A549 (cell line): ENCODE measurements around the gene LMX1B. TPM values are rescaled to one million over a fixed set of nuclear protein-coding genes. Genes with fewer than 3 reads are reported as not detected.

Source experiments
- ATAC-seq, 2 experiments: fragments of 200-7000 bp in 1 of 2; fragments of >200 bp in 1 of 2; cut with Nextera tagmentation in 1 of 2; cut with Tn5 transposase in 1 of 2; 3 replicates each; pipeline versions ENCODE4 v1.8.0 to v1.9.1; 2018 to 2020; ENCODE audit warnings: mild to moderate bottlenecking in 1 of 2, moderate library complexity in 1 of 2
- CTCF ChIA-PET: fragments of 300-600 bp; sonication (Branson Sonifier 250); formaldehyde crosslinking; extraction: SDS; loops from one replicate; lab custom pipeline; 2021; ENCODE audit warnings: antibody characterized with exemption, inconsistent platforms; lab: Yijun Ruan, JAX
- POLR2A ChIA-PET: fragments of 350-600 bp; formaldehyde crosslinking; extraction: SDS; loops from one replicate; lab custom pipeline; 2021; ENCODE audit warnings: antibody characterized with exemption, inconsistent platforms; lab: Yijun Ruan, JAX
- DNase-seq, 2 experiments: peaks; one replicate each; pipeline versions ENCODE4 v3.0.0 to v3.0.0-alpha.2; 2011 to 2016; ENCODE audit warnings: low read depth in 1 of 2, low spot score in 1 of 2
- FAIRE-seq: peaks from 2 replicates; lab custom pipeline; 2011; peaks lifted over from hg19 to GRCh38; lab: Jason Lieb, UNC
- H3K27ac ChIP-seq, 2 experiments: fragments of >200 bp; sonication (Bioruptor Twin); formaldehyde crosslinking; 3 replicates each; pipeline ENCODE4 v1.5.1; 2016 to 2017
- H3K4me1 ChIP-seq: fragments of >200 bp; sonication (Bioruptor Twin); formaldehyde crosslinking; 3 replicates; pipeline ENCODE4 v1.6.1; 2016
- H3K4me2 ChIP-seq: fragments of >200 bp; sonication (Bioruptor Twin); formaldehyde crosslinking; 3 replicates; pipeline ENCODE4 v1.6.1; 2016
- H3K4me3 ChIP-seq: fragments of >200 bp; sonication (Bioruptor Twin); formaldehyde crosslinking; 3 replicates; pipeline ENCODE4 v1.5.1; 2016
- H3K9me3 ChIP-seq: fragments of >200 bp; sonication (Bioruptor Twin); formaldehyde crosslinking; 3 replicates; pipeline ENCODE4 v1.6.1; 2016
- CBX2 ChIP-seq: fragments of 200-600 bp; sonication (generic); IDR thresholded peaks from 2 replicates; pipeline ENCODE4 v1.6.1; 2016; ENCODE audit warnings: low read depth, mild to moderate bottlenecking, borderline replicate concordance
- CHD2 ChIP-seq: fragments of 150-350 bp; IDR thresholded peaks from 2 replicates; pipeline ENCODE4 v1.6.1; 2014; ENCODE audit warnings: low read length; ENCODE audit not compliant: partially characterized antibody
- EHF ChIP-seq: fragments of 250-450 bp; sonication (Bioruptor Pico); IDR thresholded peaks from 2 replicates; pipeline ENCODE4 v1.5.0; 2020; ENCODE audit warnings: mild to moderate bottlenecking
- EP300 ChIP-seq, 2 experiments: fragments of >200 bp; sonication (Bioruptor Twin); formaldehyde crosslinking; IDR thresholded peaks; 2 replicates in 1 of 2; 3 replicates in 1 of 2; pipeline ENCODE4 v1.6.1; 2016 to 2017
- ESRRA ChIP-seq: fragments of 150-350 bp; IDR thresholded peaks from 2 replicates; pipeline ENCODE4 v1.6.1; 2014; ENCODE audit warnings: mild to moderate bottlenecking, low read length, borderline replicate concordance
- HEYL ChIP-seq: fragments of 250-450 bp; sonication (Bioruptor Pico); IDR thresholded peaks from 2 replicates; pipeline ENCODE4 v1.8.0; 2021; ENCODE audit warnings: mild to moderate bottlenecking, moderate library complexity
- HOXB13 ChIP-seq: fragments of 250-450 bp; sonication (Bioruptor Pico); IDR thresholded peaks from 2 replicates; pipeline ENCODE4 v1.5.0; 2020; ENCODE audit warnings: low read depth, mild to moderate bottlenecking, moderate library complexity
- KDM1A ChIP-seq: fragments of 200-600 bp; sonication (generic); IDR thresholded peaks from 2 replicates; pipeline ENCODE4 v1.6.1; 2016; ENCODE audit warnings: low read depth, mild to moderate bottlenecking
- MYC ChIP-seq: IDR thresholded peaks from 2 replicates; pipeline ENCODE4 v1.6.1; 2012; ENCODE audit warnings: mild to moderate bottlenecking, inconsistent platforms, low read length, improper control_type of control experiment, borderline replicate concordance
- POLR2A ChIP-seq: IDR thresholded peaks from 2 replicates; pipeline ENCODE4 v1.6.1; 2012; ENCODE audit warnings: mild to moderate bottlenecking, low read length
- RARB ChIP-seq: fragments of 250-450 bp; sonication (Bioruptor Pico); IDR thresholded peaks from 2 replicates; pipeline ENCODE4 v1.8.0; 2021; ENCODE audit warnings: mild to moderate bottlenecking, moderate library complexity
- RCOR1 ChIP-seq: fragments of 150-350 bp; IDR thresholded peaks from 2 replicates; pipeline ENCODE4 v1.6.1; 2014; ENCODE audit warnings: antibody characterized with exemption, low read length, low read depth
- RNF2 ChIP-seq: fragments of 200-600 bp; sonication (generic); IDR thresholded peaks from 2 replicates; pipeline ENCODE4 v1.6.1; 2016; ENCODE audit warnings: low read depth, mild to moderate bottlenecking, antibody characterized with exemption, moderate library complexity, borderline replicate concordance
- TP53 ChIP-seq: fragments of 250-450 bp; sonication (Bioruptor Pico); IDR thresholded peaks from 2 replicates; pipeline ENCODE4 v1.5.0; 2021; ENCODE audit warnings: mild to moderate bottlenecking, moderate library complexity
- WGBS: methylation state at CpG from one replicate; pipeline ENCODE4 v1.1.6; 2017; ENCODE audit errors: missing lambda C conversion rate; 5-methylcytosine and 5-hydroxymethylcytosine counted together
- polyA plus RNA-seq, 4 experiments: library from polyadenylated mRNA; depleted of rRNA in 3 of 4; stranded (reverse); fragments of >200 nt; fragmentation: RNase III in 1 of 4; extraction: RNeasy Plus Mini Kit Qiagen cat#74134 plus additional on column Dnase treatment in 1 of 4; gene quantifications; 2 replicates in 3 of 4; 3 replicates in 1 of 4; pipeline ENCODE4 v1.2.3, GENCODE V29; 2011 to 2017
- TF ChIP-seq, protein P1 (sequence below): fragments of 450-650 bp; IDR thresholded peaks from 2 replicates; pipeline ENCODE4 v1.6.1; 2014; ENCODE audit warnings: antibody characterized with exemption
- TF ChIP-seq, protein P2 (sequence below): IDR thresholded peaks from 2 replicates; pipeline ENCODE4 v1.6.1; 2012; ENCODE audit warnings: low read depth, borderline replicate concordance
- TF ChIP-seq, protein P3 (sequence below): fragments of 200-600 bp; sonication (generic); IDR thresholded peaks from 2 replicates; pipeline ENCODE4 v1.6.1; 2016; ENCODE audit warnings: antibody characterized with exemption, mild to moderate bottlenecking, moderate library complexity
- TF ChIP-seq, protein P4 (sequence below): fragments of 250-450 bp; sonication (Bioruptor Pico); IDR thresholded peaks from 2 replicates; pipeline ENCODE4 v1.5.0; 2020; ENCODE audit warnings: low read depth, mild to moderate bottlenecking, moderate library complexity

The LMX1B gene
- polyA plus RNA-seq, 2 of the 4 experiments (the other 2 are of a cell fraction), result 0.41 to 0.56 TPM

DNA sequence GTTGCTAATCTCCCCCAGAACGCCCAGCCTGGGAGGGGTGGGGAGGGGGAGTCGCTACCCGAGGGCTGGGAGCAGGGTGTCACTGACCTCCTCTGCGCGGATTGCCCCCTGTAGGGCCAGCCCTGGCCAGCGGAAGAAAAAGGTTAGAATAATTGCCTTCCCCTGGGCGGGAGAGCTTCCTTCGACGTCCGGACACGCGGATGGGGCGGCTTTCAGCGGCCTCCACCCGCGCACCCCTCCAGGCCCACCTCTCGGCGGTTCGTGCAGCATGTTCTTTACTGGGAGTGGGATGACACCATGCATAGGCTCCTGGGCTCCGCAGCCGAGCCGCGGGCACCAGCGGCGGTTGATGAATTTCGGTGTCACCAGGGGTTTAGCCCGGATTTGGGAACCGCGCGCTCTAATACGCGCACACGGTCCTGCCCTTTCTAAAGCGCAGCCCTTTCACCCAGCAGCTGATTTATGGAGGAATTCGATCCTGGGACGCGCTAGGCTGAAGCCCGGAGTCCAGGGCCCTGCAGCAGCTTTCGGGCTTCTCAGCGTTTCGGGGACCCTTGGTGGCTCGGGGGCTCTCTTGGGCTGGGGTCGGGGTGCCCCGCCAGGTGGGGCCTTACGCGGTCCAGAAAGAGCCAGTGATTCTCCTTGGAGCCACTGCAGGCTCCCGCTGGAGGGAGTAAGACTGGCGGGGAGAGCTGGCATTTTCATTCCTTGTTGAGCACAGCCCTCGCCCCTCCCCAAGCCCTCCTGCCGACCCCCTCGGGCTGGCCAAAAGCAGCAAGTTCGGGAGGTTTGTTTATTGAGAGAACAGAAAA, 10.1 kb downstream of the LMX1B start:
- H3K4me3 ChIP-seq, result no peak overlapping the region
- no peak for FAIRE-seq
- WGBS, result 85% methylated on average over 41 of the region's 52 CpGs
- CTCF ChIA-PET, result interaction anchor here (1.3 to 2.1 kb wide), 2 partner anchors 13 to 66 kb away, joined by 4 to 7 read pairs; no protein-coding TSS in a partner anchor
- no peak for TF ChIP-seq KDM1A
- H3K9me3 ChIP-seq, result no peaks in the 10 kb centered on the region
- POLR2A ChIA-PET, result no interaction called here
- no peak for DNase-seq
- ATAC-seq, result no peak
- peaks cover 2% of the 10 kb centered on the region; the same call in 1 of the 3 replicates for H3K4me1 ChIP-seq
- H3K27ac ChIP-seq, result no peak overlapping the region
- H3K4me2 ChIP-seq, result no peak overlapping the region

DNA sequence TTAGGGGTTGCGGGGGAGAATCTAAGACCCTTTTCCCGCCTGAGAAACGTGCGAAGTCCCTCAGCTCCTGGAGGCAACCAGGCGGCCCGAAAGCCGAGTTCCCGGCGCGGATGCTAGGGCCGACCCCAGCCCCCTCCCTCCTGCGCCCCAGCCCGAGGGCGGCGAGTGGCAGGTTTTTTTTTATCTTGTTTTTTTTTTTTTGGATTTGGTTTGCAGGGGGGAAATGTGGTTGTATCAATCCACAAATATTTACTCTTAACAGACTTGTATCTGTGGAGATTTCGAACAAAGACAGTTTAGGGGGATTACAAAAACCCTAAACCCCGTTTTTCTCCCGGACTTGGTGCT, 10.7 kb downstream of the LMX1B start:
- Histone ChIP-seq H3K4me3 (no peak overlapping the region), H3K4me2 (no peak overlapping the region), H3K27ac (no peak overlapping the region), H3K9me3 (no peaks in the 10 kb centered on the region), H3K4me1 (peaks cover 2% of the 10 kb centered on the region; the same call in 1 of the 3 replicates)
- ATAC-seq (no peak), FAIRE-seq (no peak), DNase-seq (no peak)
- 63% methylated on average over 18 of the region's 18 CpGs for WGBS
- ChIA-PET POLR2A (no interaction called here), CTCF (interaction anchor here (1.3 to 2.1 kb wide), 2 partner anchors 13 to 66 kb away, joined by 4 to 7 read pairs; no protein-coding TSS in a partner anchor)
- TF ChIP-seq ESRRA, result no peak
- TF ChIP-seq, protein P1, sequence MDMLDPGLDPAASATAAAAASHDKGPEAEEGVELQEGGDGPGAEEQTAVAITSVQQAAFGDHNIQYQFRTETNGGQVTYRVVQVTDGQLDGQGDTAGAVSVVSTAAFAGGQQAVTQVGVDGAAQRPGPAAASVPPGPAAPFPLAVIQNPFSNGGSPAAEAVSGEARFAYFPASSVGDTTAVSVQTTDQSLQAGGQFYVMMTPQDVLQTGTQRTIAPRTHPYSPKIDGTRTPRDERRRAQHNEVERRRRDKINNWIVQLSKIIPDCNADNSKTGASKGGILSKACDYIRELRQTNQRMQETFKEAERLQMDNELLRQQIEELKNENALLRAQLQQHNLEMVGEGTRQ, result no peak
- no peak for TF ChIP-seq KDM1A
- TF ChIP-seq, protein P2, sequence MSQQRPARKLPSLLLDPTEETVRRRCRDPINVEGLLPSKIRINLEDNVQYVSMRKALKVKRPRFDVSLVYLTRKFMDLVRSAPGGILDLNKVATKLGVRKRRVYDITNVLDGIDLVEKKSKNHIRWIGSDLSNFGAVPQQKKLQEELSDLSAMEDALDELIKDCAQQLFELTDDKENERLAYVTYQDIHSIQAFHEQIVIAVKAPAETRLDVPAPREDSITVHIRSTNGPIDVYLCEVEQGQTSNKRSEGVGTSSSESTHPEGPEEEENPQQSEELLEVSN, result no peak
- TF ChIP-seq CHD2, result no peak
- TF ChIP-seq RNF2, result no peak
- no peak for TF ChIP-seq EP300 (IDR thresholded peaks at IDR 0.05)
- no peak for TF ChIP-seq POLR2A
- no peak for TF ChIP-seq RARB (CRISPR knock-in tag)
- no peak for TF ChIP-seq MYC
- TF ChIP-seq RCOR1, result no peak
- TF ChIP-seq HOXB13 (CRISPR knock-in tag), result no peak
- TF ChIP-seq EHF (CRISPR knock-in tag), result no peak
- TF ChIP-seq, protein P3, sequence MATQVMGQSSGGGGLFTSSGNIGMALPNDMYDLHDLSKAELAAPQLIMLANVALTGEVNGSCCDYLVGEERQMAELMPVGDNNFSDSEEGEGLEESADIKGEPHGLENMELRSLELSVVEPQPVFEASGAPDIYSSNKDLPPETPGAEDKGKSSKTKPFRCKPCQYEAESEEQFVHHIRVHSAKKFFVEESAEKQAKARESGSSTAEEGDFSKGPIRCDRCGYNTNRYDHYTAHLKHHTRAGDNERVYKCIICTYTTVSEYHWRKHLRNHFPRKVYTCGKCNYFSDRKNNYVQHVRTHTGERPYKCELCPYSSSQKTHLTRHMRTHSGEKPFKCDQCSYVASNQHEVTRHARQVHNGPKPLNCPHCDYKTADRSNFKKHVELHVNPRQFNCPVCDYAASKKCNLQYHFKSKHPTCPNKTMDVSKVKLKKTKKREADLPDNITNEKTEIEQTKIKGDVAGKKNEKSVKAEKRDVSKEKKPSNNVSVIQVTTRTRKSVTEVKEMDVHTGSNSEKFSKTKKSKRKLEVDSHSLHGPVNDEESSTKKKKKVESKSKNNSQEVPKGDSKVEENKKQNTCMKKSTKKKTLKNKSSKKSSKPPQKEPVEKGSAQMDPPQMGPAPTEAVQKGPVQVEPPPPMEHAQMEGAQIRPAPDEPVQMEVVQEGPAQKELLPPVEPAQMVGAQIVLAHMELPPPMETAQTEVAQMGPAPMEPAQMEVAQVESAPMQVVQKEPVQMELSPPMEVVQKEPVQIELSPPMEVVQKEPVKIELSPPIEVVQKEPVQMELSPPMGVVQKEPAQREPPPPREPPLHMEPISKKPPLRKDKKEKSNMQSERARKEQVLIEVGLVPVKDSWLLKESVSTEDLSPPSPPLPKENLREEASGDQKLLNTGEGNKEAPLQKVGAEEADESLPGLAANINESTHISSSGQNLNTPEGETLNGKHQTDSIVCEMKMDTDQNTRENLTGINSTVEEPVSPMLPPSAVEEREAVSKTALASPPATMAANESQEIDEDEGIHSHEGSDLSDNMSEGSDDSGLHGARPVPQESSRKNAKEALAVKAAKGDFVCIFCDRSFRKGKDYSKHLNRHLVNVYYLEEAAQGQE, result no peak
- no peak for TF ChIP-seq CBX2
- TF ChIP-seq, protein P4, sequence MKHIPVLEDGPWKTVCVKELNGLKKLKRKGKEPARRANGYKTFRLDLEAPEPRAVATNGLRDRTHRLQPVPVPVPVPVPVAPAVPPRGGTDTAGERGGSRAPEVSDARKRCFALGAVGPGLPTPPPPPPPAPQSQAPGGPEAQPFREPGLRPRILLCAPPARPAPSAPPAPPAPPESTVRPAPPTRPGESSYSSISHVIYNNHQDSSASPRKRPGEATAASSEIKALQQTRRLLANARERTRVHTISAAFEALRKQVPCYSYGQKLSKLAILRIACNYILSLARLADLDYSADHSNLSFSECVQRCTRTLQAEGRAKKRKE, result no peak
- no peak for TF ChIP-seq TP53 (CRISPR knock-in tag)
- TF ChIP-seq HEYL (CRISPR knock-in tag), result no peak
